IMR-90 (cell line): ENCODE data around the gene COL4A1.

Experiments used
- CTCF ChIP-seq: conservative IDR thresholded peaks from 2 replicates; pipeline ENCODE4 v1.5.1; 2012; ENCODE audit warnings: mild to moderate bottlenecking, low read depth, low read length, improper control_type of control experiment
- POLR2A ChIP-seq: IDR thresholded peaks from 2 replicates; pipeline ENCODE4 v1.6.1; 2012; ENCODE audit warnings: mild to moderate bottlenecking, low read depth, low read length
- USF2 ChIP-seq: fragments of 150-350 bp; IDR thresholded peaks from 2 replicates; pipeline ENCODE4 v1.6.1; 2017; ENCODE audit warnings: mild to moderate bottlenecking, antibody characterized with exemption, low read length, low read depth

- TF ChIP-seq CTCF (peak; percentile 34), USF2 (no peak), POLR2A (no peak)
Measured at GRCh38 chr13:110137680-110138009, 169.3 kb downstream of the COL4A1 start.
